ENCODE data around the gene LIFR.

The LIFR gene

DNA sequence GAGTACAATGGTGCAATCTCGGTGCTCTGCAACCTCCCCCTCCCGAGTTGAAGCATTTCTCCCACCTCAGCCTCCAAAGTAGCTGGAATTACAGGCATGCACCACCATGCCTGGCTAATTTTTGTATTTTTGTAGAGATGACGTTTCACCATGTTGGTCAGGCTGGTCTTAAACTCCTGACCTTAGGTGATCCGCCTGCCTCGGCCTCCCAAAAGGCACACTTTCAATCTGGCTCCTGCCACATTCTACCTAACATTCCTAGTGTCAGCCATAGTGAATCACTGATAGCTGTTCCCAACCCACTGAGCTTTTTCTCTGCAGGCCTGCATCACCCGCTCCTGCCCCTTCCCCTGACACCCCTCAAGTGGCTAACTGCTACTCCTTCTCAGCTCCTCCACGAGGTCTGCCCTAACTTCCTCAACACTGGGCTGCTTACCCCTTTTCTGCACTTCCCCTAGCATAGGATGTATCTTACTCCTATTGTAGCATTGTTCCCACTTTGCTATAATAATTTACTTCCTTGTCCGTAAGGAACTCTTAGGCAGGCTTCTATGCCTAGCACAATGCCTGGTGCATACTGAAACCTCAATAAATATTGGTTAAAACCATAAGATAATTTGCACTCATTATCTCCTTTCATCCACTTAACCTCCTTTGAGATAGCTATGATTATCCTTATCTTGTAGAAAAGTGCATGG, 42.0 kb upstream of the LIFR start:
- Histone ChIP-seq H3K79me2 (ENCODE audit: insufficient read depth, low read length) (no peaks in the 10 kb centered on the region), H3K27me3 (ENCODE audit: insufficient read depth, low read length, poor library complexity, severe bottlenecking) (no peaks in the 10 kb centered on the region), H3F3A (ENCODE audit: low read depth) (no peaks in the 10 kb centered on the region), H3K9me2 (replicated peaks; ENCODE audit: low read depth, low read length) (no peaks in the 10 kb centered on the region), H2AFZ (ENCODE audit: low read length) (no peak overlapping the region), H3K4me3 (ENCODE audit: low read length, poor library complexity, severe bottlenecking) (no peak overlapping the region), H3K9me3 (ENCODE audit: insufficient read depth, low read depth, low read length) (no peaks in the 10 kb centered on the region), H4K20me1 (ENCODE audit: insufficient read depth, low read length, poor library complexity, severe bottlenecking) (no peaks in the 10 kb centered on the region), H3K36me3 (ENCODE audit: insufficient read depth, low read length) (no peaks in the 10 kb centered on the region), H3K9ac (ENCODE audit: low read depth, low read length, poor library complexity, severe bottlenecking) (no peak overlapping the region), H3K4me2 (ENCODE audit: low read depth, low read length, poor library complexity, severe bottlenecking) (no peak overlapping the region), H3K4me1 (ENCODE audit: insufficient read depth, low read length, poor library complexity, severe bottlenecking) (no peaks in the 10 kb centered on the region)
- TF ChIP-seq, protein P1, sequence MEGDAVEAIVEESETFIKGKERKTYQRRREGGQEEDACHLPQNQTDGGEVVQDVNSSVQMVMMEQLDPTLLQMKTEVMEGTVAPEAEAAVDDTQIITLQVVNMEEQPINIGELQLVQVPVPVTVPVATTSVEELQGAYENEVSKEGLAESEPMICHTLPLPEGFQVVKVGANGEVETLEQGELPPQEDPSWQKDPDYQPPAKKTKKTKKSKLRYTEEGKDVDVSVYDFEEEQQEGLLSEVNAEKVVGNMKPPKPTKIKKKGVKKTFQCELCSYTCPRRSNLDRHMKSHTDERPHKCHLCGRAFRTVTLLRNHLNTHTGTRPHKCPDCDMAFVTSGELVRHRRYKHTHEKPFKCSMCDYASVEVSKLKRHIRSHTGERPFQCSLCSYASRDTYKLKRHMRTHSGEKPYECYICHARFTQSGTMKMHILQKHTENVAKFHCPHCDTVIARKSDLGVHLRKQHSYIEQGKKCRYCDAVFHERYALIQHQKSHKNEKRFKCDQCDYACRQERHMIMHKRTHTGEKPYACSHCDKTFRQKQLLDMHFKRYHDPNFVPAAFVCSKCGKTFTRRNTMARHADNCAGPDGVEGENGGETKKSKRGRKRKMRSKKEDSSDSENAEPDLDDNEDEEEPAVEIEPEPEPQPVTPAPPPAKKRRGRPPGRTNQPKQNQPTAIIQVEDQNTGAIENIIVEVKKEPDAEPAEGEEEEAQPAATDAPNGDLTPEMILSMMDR (conservative IDR thresholded peaks at IDR 0.05; ENCODE audit: low read length), result no peak
- no peak for TF ChIP-seq EZH2phosphoT487 (IDR thresholded peaks at IDR 0.05; ENCODE audit: borderline replicate concordance)

DNA sequence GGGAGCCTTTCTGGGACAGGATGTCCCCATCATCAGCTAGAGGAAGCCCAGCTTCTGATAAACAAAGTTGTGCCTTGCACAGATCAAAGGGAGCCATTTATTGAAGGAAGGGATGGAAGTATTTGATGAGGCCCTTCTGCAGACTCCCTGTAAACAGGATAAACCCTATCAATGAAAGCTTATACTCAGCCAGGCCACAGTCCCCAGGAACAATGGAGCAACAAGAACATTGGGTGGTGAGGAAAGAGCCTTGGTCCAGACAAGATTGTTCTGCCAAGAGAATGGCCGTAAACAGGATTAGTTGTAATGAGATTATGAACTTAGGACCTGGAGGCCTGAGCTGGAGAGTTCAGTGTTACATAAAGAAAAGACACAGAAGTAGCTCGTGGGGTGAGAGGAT, 40.5 kb upstream of the LIFR start:
- TF ChIP-seq, protein P1 (conservative IDR thresholded peaks at IDR 0.05; ENCODE audit: low read length), result no peak
- TF ChIP-seq EZH2phosphoT487 (IDR thresholded peaks at IDR 0.05; ENCODE audit: borderline replicate concordance), result no peak
- H3K9ac ChIP-seq (ENCODE audit: low read depth, low read length, poor library complexity, severe bottlenecking), result no peak overlapping the region

DNA sequence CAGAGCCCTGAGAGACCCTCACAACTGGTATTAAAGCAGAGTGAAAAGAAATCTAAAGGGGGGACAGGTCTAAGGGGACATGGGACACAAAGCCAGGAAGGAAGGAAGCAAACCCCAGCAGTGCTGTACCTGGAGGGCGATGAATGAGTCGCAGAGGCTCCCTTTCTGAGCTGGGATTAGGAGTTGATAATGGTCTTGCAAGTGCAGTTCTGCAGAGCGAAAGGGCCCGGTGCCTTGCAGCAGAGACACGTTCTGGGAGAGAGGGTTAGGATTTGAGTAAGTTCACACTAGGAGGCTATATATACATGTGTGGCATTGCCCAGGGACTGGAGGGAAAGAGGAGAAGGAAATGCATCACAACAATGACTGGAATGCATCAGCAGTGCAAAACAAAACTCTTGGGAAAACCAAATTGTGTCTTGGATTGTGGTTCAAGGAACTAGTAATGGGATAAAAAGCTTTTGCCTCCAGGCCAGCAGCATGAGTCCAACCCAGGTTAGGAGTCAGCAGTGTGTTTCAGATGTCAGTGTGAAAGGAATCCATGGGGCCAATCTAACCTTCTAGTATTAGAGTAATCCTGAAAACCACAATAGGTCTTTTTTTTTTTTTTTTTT, 38.8 kb upstream of the LIFR start:
- H3F3A ChIP-seq (ENCODE audit: low read depth), result no peaks in the 10 kb centered on the region
- no peaks in the 10 kb centered on the region for H3K9me2 ChIP-seq (replicated peaks; ENCODE audit: low read depth, low read length)
- no peak overlapping the region for H3K4me3 ChIP-seq (ENCODE audit: low read length, poor library complexity, severe bottlenecking)
- H4K20me1 ChIP-seq (ENCODE audit: insufficient read depth, low read length, poor library complexity, severe bottlenecking), result no peaks in the 10 kb centered on the region
- H3K79me2 ChIP-seq (ENCODE audit: insufficient read depth, low read length), result no peaks in the 10 kb centered on the region
- H2AFZ ChIP-seq (ENCODE audit: low read length), result no peak overlapping the region
- no peaks in the 10 kb centered on the region for H3K9me3 ChIP-seq (ENCODE audit: insufficient read depth, low read depth, low read length)
- H3K36me3 ChIP-seq (ENCODE audit: insufficient read depth, low read length), result no peaks in the 10 kb centered on the region
- H3K27me3 ChIP-seq (ENCODE audit: insufficient read depth, low read length, poor library complexity, severe bottlenecking), result no peaks in the 10 kb centered on the region
- H3K4me2 ChIP-seq (ENCODE audit: low read depth, low read length, poor library complexity, severe bottlenecking), result no peak overlapping the region
- no peak overlapping the region for H3K9ac ChIP-seq (ENCODE audit: low read depth, low read length, poor library complexity, severe bottlenecking)
- TF ChIP-seq EZH2phosphoT487 (IDR thresholded peaks at IDR 0.05; ENCODE audit: borderline replicate concordance), result no peak
- TF ChIP-seq, protein P1 (conservative IDR thresholded peaks at IDR 0.05; ENCODE audit: low read length), result no peak
- H3K4me1 ChIP-seq (ENCODE audit: insufficient read depth, low read length, poor library complexity, severe bottlenecking), result no peaks in the 10 kb centered on the region

More for the DNA sequence above, 40.5 kb upstream of the LIFR start:
- H3K4me1 ChIP-seq (ENCODE audit: insufficient read depth, low read length, poor library complexity, severe bottlenecking), result no peaks in the 10 kb centered on the region
- no peak overlapping the region for H3K4me2 ChIP-seq (ENCODE audit: low read depth, low read length, poor library complexity, severe bottlenecking)
- no peaks in the 10 kb centered on the region for H3K27me3 ChIP-seq (ENCODE audit: insufficient read depth, low read length, poor library complexity, severe bottlenecking)
- no peak overlapping the region for H2AFZ ChIP-seq (ENCODE audit: low read length)
- no peaks in the 10 kb centered on the region for H3K36me3 ChIP-seq (ENCODE audit: insufficient read depth, low read length)
- no peaks in the 10 kb centered on the region for H4K20me1 ChIP-seq (ENCODE audit: insufficient read depth, low read length, poor library complexity, severe bottlenecking)
- H3K9me3 ChIP-seq (ENCODE audit: insufficient read depth, low read depth, low read length), result no peaks in the 10 kb centered on the region
- no peaks in the 10 kb centered on the region for H3K79me2 ChIP-seq (ENCODE audit: insufficient read depth, low read length)
- no peaks in the 10 kb centered on the region for H3K9me2 ChIP-seq (replicated peaks; ENCODE audit: low read depth, low read length)
- H3F3A ChIP-seq (ENCODE audit: low read depth), result no peaks in the 10 kb centered on the region
- H3K4me3 ChIP-seq (ENCODE audit: low read length, poor library complexity, severe bottlenecking), result no peak overlapping the region

Data from Loucy (cell line).